HG03159 (cell line): ENCODE measurements around the gene FNTB.

Experiments
- ATAC-seq: cut with Tn5 transposase; IDR thresholded peaks from one replicate; pipeline ENCODE4 v1.9.1; 2021; ENCODE audit warnings: mild to moderate bottlenecking, moderate library complexity; ENCODE audit not compliant: unreplicated experiment

FNTB gene

DNA sequence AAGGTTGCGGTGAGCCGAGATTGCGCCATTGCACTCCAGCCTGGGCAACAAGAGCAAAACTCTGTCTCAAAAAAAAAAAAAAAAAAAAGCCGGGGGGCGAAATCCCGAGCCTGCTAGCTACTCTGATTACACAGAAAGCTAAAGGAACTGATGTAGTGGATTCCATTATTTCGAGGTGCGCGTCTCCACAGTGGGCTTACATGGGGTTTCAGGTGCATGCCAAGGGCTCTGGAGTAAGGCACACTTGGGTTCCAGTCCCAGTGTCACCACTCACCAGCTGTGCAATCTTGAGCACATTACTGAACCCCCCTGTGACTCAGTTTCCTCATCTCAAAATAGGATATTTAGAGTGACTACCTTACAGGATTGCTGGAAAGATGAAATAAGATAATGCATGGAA lies 12.9 kb upstream of the FNTB start:
- no peak for ATAC-seq

DNA sequence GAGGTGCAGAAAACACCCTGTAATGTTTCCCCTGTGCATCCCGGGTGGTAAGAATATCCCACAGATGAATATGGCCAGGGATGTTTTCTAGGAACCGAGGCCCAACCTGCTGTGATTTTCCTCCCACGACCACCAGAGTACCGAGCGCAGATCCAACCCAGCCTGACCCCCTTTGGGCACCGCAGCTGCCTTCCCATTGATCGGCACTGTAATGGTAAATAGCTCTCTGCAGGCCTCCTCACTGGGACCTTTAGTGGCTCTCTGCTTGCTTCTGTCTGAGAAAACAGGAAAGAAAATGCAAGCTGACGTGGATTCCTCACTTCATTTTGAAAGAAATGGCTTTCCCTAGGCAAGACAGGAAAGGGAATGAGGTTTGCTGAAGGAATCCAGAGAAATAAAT lies 12.1 kb upstream of the FNTB start:
- no peak for ATAC-seq

DNA sequence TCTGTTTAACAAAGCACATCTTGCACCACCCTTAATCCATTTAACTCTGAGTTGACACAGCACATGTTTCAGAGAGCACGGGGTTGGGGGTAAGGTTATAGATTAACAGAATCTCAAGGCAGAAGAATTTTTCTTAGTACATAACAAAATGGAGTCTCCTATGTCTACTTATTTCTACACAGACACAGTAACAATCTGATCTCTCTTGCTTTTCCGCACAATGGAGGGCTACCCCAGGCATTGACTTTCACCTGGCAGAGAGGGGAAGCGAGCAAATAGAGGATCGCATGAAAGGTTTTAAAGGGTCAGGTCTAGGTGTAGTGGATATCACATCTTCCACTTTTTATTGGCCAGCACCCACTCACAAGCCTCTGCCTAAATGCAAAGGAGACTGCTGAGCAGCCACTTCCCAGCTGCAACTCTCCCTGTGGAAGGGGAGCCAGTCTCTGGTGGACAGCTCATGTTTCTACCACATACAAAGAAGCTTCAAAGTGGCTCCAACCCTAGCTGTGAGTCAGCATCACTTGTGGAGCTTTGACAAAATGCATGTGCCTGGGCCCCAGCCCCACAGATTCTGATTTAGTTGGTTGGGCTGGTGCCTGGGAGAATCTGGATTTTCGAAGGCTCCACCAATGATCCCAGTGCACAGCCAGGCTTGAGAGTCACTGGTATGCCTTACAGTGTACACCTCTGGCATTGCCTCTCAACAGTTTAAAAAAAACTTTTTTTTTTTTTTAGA lies 7.2 kb upstream of the FNTB start:
- no peak for ATAC-seq

DNA sequence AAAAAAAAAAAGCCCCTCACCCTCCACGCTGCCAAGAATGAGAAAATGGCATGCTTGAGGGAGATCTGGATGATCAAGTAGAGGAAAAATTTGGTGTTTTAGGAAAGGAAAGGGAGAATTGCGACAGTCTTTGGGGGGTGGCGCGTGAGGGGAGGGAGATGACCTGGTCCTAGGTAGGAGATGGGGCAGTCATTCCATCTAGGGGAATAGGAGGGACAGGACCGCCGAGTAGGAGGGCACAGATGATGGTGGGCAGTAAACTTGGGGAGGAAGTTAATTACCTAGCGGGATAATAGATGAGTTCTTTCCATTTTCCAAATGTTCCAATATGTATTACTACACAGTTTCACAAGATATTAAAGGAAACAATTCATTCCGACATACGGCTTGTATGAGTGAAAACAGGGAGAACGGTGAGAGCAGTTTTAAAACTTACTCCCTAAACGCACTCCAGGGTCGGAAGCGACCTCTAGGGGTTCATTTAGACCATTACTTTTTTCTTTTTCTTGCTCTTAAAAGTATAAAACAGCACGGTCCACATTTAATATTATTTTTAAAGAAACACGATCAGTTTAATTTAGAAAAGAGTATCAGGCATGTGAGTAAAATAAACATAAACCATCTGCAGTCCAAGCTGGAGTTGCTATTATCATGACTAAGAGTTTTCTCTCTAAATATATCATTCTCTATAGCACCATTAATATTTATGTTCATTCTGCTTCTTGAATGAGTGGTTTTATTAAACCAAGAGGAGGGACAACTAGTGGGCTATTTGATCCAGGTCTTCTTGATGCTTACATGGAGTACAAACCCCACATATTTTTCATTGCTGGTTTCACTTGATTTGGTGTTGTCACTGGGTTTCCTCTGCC lies 3.0 kb upstream of the FNTB start:
- no peak for ATAC-seq

DNA sequence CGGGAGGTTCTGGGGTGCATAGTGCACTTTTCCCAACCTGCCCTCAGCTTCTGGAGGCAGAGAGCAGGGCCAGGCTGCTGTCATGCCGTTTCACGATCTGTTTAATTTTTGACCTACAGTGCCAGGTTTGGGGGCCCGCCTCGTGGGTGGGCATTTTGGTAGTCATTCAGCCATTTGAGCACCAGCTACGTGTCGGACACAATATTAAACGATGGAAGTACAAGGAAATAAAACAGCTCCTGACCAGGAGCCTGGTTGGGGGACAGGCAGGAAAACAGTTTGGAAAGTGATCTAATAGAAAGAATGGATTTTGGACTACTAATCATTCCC lies 708 bp downstream of the FNTB start:
- peak; percentile 0 for ATAC-seq

DNA sequence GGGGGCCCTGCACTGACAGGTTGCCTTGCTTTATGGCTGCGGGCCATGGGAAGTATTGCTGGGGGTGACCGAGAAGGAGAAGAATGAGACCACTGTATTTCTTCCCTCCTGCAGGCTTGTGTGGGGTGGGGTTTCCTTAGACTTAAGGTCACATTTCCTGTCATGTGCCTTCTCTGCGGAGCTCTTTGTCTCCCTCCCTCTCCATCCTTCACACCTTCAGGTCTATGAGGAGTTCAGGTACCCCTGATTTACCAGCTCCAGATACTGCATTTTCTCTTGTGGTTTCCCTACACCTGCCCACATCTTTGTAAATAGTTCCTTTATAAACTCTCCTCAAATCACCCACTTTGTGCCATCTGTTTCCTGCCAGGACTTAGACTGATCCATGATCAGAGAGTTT lies 3.6 kb downstream of the FNTB start:
- no peak for ATAC-seq

DNA sequence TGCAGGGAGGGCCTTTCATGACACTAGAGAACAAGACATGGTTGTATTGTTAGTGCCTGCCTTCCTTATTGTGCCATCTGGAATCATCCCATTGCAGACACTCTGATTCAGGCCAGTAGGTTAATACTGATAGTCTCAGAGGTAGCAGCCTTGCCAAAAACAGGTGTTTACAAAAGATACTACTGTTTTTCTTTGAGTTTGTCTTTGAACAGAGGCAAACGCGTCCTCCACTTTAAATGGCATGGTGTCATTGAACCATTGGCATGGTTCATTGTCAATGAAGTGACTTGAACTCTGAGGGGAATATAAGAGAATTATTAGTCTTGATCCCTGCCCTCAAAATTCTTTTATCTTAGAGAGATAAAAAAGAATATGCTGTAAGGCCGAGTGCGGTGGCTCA lies 4.2 kb downstream of the FNTB start:
- no peak for ATAC-seq

DNA sequence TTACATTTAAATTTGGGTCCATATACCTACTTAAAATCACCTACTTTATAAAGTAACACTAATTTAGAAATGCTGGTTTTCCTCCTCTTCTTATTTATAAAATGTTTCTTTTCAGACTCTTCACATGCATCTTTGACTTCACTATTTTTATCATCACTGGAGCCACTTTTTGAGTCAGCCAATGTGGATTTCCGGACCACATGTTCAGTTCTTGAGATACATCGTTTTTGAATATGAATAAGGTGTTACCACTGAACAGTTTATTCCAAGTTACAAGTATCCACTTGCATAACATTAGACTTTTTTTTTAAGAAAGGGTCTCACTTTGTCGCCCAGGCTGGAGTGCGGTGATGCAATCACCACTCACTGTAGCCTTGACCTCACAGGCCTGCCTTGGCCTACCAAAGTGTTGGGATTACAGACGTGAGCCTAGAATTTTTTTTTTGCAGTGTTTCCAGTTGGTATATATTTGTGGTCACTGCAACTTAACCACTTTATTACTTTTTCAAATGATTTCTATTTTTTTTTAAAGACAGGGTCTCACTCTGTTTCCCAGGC lies 5.7 kb downstream of the FNTB start:
- no peak for ATAC-seq

DNA sequence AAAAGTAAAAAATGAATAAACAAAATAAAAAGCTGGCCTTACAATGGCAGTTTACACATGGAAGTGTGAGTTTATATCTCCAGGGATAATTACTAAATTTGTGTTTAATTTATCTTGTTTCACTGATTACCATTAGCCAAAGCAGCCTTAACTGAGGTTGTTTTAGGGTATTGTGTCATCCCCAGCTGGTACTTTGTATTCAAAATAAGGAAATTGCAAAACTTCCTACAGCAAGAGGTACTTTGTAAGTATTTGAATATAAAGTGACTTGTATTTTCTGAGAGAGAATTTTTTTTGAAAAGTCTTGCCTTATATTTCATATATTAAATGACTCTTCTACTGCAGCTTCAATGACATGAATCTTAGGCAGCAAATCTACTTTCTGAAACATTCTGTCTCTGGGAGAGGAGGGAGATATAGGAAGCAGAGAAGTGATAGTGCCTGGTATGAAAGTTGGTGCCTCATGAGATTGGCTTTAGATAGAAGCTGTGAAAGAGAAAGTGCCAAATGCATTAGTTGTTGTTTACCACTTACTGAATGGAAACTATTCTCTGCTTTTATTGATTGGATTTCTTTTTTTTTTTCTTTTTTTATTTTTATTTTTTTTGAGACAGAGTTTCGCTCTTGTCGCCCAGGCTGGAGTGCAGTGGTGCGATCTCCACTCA lies 6.7 kb downstream of the FNTB start:
- no peak for ATAC-seq

DNA sequence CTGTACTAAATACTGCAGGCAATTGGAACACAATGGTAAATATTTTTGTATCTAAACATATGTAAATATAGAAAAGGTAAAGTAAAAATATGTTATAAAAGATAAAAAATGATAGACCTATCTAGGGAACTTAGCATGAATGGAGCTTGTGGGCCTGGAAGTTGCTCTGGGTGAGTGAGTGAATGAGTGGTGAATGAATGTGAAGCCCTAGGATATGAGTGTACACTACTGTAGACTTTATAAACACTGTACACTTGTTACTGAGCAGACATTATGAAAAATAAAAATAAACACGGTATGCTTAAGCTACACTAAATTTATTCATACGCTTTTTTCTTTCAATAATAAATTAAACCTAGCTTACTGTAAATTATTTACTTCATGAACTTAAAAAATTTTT lies 7.8 kb downstream of the FNTB start:
- no peak for ATAC-seq

DNA sequence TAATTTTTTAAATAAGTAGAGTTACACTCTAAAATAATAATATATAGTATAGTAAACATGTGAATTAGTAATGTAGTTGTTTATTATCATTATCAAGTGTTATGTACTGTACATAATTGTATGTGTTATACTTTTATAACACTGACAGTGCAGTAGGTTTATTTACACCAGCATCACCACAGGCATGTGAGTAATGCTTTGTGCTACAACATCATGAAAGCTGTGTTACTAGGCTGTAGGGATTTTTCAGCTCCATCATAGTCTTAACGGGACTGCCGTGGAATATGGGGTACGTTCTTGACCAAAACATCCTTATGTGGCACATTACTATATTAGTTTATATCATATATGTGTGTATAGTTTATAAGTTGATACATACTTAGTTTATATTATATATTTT lies 8.6 kb downstream of the FNTB start:
- no peak for ATAC-seq

DNA sequence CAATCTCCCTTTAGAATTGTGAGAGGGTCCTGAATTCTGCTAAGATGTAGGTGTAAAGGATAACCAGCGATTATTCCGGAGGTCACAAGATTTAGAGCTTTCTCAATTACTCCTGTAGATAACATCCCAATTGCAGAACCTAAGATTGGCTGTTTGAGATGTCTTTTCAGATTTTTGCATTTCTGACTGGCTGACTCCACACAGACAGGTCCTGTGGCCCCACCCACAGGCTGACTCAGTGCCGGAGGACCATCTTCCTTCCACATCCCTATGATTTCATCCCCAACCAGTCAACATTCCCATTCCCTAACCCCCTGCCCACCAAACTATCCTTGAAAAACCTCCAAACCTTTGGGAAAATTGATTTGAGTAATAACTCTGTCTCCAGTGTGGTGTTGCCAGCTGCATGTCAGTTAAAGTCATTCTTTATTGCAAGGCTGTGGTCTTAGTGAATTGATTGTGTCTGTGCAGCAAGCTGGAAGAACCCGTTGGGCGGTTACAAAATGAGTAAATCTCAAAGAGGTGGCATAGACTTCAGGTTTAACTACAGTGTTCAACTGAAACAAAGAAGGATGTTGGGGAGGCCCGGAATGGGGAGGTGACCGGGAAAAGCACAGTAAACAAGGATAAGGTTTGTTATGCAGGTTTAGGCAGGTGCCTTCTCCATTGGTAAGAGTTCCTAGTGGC lies 10.6 kb downstream of the FNTB start:
- no peak for ATAC-seq

DNA sequence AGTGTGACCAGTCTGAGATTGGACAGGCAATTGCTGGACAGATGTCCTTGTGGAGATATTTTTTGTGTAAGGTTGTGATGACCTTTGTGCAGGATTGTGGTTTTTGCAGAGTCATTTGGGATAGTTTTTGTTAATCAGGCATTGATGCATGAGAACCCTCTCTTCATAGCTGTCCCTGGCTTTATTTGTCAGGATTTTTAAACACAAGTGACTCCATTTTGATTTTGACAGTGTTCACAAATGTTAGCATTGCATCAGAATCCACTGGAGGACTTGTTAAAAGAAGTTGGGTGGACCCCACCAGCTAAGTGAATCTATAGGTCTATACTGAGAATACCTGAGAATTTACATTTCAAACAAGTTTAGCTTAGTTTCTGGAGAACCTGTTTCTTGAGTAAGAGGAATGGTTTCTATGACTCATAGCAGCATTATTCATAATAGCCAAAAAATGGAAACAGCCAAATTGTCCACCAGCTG lies 11.8 kb downstream of the FNTB start:
- no peak for ATAC-seq

DNA sequence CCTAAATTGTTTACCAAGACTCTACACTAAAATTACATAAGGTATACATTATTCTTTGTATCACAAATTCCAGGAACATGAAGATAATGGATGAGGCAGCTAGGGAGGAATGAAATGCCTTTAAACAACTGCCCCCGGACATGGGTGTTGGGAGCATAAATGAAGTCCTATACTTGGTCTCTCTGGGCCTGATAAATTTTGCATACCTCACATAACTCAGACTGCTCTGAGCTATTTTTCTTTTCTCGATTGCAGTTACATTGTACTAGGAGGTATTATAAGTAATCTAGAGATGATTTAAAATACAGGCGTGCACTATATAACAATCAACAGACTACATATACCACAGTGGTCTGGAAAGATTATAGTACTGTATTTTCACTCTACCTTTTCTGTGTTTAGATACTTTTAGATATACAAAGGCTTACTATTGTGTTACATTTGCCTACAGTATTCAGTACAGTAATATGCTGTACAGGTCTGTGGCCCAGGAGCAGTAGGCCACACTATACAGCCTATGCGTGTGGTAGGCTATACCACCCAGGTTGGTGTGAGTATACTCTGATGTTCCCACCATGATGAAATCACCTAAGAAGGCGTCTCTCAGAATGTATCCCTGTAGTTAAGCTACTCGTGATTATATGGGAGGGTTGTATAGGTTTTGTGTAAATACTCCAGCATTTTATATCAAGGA lies 14.3 kb downstream of the FNTB start:
- no peak for ATAC-seq

DNA sequence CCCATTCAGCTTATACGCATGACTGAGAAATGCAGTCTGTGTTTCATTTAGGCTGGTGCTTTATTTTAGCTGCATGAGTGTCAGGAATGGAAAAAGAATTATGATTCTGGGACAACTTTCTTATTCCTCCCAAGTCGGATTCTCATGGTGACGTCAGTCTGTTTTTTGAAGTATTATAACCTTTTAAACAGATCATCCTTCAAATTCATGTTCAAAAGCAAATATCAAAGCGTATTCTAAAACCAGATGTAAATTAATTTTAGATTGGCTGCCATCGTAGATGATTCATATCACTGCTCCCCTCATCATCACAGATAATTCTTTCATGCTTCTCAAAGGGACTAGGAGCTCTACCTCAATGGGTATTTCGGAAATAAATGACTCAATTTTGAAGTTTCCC lies 15.0 kb downstream of the FNTB start:
- no peak for ATAC-seq

DNA sequence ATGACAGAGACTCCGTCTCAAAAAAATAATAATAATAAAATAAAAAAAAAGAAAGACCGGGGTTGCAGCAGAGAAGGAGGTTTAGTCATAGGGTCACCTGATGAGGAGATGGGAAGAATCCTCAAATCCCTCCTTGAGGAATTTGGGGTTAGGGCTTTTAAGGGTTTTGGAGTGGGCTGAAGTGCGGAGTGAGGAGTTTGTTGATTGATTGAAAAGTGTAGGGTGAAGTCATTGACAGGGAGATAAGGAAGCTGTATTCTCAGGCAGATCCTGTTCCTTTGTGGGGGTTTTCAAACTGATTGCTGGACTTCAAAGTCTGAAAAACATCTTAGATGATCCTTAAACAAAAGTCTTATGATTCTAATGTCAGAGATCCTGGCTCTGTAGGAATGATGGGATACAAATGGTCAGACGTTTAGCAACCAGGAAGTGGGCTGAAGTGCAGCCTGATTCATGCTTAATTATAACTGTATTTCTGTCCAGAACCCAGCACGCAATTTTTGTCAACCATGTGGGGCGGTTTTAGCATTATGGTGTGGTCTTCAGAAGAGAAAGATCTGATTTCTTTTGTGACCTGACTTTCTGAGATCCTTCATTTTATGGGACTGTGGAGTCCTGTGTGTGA lies 16.0 kb downstream of the FNTB start:
- ATAC-seq, result no peak

DNA sequence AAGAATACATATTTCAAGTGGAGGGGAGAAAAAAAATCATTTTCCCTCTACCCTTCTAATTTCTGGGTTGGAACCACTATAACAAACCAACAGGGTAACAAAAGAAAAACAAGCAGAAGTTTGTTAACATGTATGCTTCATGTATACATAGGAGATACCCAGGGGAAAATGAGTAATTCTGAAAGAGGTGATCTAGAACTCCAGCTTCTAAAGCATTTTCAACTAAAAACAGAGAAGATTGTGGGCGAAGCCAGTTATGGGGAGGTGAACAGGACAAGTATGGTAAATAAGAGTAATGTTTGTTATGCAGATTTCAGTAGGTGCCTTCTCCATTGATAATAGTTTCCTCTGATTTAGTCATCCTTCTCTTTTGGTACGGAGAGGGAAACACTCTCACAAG lies 16.7 kb downstream of the FNTB start:
- no peak for ATAC-seq

DNA sequence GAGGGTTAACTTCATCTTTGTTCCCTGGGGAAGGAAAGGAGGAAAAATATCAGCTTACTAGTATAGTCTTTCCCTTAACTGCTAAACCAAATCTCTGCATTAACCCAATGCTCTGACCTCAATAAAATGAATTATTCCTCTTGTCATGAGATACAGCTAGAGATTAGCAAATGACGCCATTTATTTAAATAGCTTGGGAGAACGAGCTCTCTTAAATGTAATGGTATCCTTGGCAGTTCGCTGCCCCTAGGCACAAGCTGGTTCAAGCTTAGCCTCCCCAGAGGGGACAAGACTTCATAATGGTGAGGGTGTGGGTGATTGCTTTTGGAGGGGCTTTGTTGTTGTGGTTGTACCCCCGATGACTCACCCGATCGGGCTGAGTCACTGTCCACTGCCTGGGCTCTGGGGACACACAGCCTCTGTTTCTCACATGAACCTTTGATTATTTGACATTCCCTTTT lies 19.6 kb downstream of the FNTB start:
- no peak for ATAC-seq

DNA sequence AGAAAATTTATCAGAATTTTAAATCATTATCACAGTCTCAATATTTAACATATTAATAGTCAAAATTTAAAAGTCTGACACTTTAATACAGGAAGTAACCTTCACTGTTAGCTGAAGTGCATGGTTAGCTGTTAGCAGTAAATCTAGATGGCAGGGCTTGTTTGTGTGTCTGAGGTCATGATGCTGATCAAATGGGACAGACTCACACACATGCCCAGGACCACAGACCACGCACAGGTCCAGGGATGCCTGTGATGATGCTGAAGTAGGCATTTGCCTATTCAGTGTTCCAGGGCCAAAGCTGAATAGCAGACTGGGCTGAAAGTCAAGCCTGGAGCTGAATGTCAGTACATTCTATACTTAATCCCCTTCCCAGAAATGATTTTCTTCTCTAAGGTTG lies 20.5 kb downstream of the FNTB start:
- no peak for ATAC-seq
